ENCODE measurements around the gene NFKBIL1. TPM values are rescaled to one million over a fixed set of nuclear protein-coding genes. Genes with fewer than 3 reads are reported as not detected.
A peak's percentile ranks its signal among the peaks of the same experiment; 100 is the strongest.

The NFKBIL1 gene
- total RNA-seq, 1 experiment from 2014 or later: 21.8 TPM

DNA sequence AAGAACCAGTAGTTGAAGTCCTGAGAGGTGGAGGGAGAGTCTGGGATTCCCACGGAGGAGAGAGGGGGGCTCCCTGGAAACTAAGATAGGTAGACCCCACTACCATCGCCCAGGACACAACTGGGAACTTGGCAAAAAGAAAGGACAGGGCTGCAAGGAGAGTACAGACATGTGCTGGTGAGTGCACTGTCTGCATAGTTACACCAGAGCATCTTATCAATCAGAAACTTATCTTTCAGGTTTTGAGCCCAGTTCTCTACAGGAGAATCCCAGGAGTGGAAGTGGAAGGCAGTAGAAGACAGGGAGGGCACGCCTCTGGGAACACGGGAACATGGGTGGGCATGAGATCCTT is 12.2 kb downstream of the NFKBIL1 start:
- Histone ChIP-seq H3K4me3 (ENCODE audit: low read length) (peak overlapping the region; percentile 64), H3K27ac (ENCODE audit: low read length) (peak overlapping the region; percentile 99), H3K4me1 (ENCODE audit: low read length) (peaks cover 89% of the 10 kb centered on the region), H3K79me2 (ENCODE audit: low read length) (peaks cover 11% of the 10 kb centered on the region; the same call in 1 of the 2 replicates), H3K27me3 (ENCODE audit: low read length) (no peaks in the 10 kb centered on the region), H2AFZ (ENCODE audit: low read length) (no peak overlapping the region), H3K9me2 (replicated peaks; ENCODE audit: insufficient read depth, low read length) (no peaks in the 10 kb centered on the region), H3K36me3 (ENCODE audit: insufficient read depth, low read length) (no peaks in the 10 kb centered on the region), H4K20me1 (ENCODE audit: insufficient read depth, low read depth, low read length) (no peaks in the 10 kb centered on the region), H3K9ac (ENCODE audit: low read length) (peak overlapping the region; percentile 93), H3K4me2 (ENCODE audit: low read depth, low read length, poor library complexity, severe bottlenecking) (peak overlapping the region; percentile 83), H3K9me3 (ENCODE audit: low read length) (no peaks in the 10 kb centered on the region)
- no peak for DNase-seq

DNA sequence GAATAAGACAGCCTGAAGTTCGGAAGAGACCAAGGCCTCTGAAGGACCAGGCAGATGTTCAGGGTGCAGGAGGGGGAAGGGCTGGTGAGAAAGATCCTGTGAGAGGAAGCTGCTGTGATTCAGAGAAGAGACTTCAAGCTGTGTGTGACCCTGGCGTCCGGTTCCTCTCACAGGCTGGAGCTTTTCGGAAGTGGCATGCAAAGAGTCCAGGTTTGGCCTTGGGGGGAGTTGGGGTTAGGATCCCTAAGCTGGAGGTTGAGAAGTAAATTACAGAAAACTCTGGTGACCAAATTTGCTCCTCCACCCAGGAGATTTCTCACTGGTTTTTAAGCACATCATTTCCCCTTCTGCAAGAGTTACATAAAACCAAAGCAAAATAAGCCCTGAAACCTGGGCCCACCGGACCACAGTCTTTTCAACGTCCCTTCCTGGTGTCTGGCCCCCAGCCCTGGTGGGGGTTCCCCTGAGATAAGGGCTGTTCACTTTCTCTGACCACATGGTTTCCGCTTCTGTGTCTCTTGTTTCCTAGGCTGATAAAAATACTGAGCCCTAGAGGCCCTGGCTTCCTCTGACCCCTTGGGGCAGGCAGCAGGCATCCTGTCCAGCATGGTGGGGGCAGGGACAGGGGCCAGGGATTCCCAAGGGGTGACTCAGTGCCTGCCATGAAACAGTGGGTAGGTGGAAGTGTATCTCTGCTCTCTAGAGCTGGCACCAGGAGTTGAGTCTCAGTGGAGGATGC is 12.7 kb downstream of the NFKBIL1 start:
- Histone ChIP-seq H4K20me1 (ENCODE audit: insufficient read depth, low read depth, low read length) (no peaks in the 10 kb centered on the region), H3K9ac (ENCODE audit: low read length) (peak overlapping the region; percentile 93), H3K9me3 (ENCODE audit: low read length) (no peaks in the 10 kb centered on the region), H3K9me2 (replicated peaks; ENCODE audit: insufficient read depth, low read length) (no peaks in the 10 kb centered on the region), H3K27ac (ENCODE audit: low read length) (peak overlapping the region; percentile 99), H2AFZ (ENCODE audit: low read length) (no peak overlapping the region), H3K4me3 (ENCODE audit: low read length) (peak overlapping the region; percentile 64), H3K79me2 (ENCODE audit: low read length) (peaks cover 11% of the 10 kb centered on the region; the same call in 1 of the 2 replicates), H3K36me3 (ENCODE audit: insufficient read depth, low read length) (no peaks in the 10 kb centered on the region), H3K4me1 (ENCODE audit: low read length) (peaks cover 89% of the 10 kb centered on the region), H3K4me2 (ENCODE audit: low read depth, low read length, poor library complexity, severe bottlenecking) (peak overlapping the region; percentile 83), H3K27me3 (ENCODE audit: low read length) (no peaks in the 10 kb centered on the region)
- peak; percentile 98 for DNase-seq

DNA sequence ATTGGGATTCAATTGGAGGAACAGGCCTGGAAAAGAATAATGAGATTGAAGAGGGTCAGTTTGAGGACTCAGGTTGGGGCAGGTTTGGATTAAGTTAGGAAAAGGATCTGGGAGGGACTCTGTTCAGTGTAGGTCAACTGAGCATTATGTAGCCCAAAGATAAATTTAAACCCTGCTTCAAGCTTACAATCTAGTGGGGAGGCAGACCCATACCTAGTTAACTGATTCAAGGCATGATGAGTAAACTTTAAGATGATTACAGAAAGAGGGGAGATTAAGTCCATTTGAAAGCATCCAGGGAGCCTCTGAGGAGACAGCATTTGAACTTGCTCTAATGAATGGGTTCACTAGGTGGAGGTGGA is 13.3 kb downstream of the NFKBIL1 start:
- Histone ChIP-seq H3K4me1 (ENCODE audit: low read length) (peaks cover 94% of the 10 kb centered on the region), H3K9ac (ENCODE audit: low read length) (peak overlapping the region; percentile 93), H3K27ac (ENCODE audit: low read length) (peak overlapping the region; percentile 99), H4K20me1 (ENCODE audit: insufficient read depth, low read depth, low read length) (no peaks in the 10 kb centered on the region), H3K27me3 (ENCODE audit: low read length) (no peaks in the 10 kb centered on the region), H3K9me2 (replicated peaks; ENCODE audit: insufficient read depth, low read length) (no peaks in the 10 kb centered on the region), H3K4me3 (ENCODE audit: low read length) (peak overlapping the region; percentile 39), H3K9me3 (ENCODE audit: low read length) (no peaks in the 10 kb centered on the region), H2AFZ (ENCODE audit: low read length) (no peak overlapping the region), H3K79me2 (ENCODE audit: low read length) (peaks cover 16% of the 10 kb centered on the region; the same call in 1 of the 2 replicates), H3K4me2 (ENCODE audit: low read depth, low read length, poor library complexity, severe bottlenecking) (peak overlapping the region; percentile 83), H3K36me3 (ENCODE audit: insufficient read depth, low read length) (no peaks in the 10 kb centered on the region)
- DNase-seq: peak; percentile 69

DNA sequence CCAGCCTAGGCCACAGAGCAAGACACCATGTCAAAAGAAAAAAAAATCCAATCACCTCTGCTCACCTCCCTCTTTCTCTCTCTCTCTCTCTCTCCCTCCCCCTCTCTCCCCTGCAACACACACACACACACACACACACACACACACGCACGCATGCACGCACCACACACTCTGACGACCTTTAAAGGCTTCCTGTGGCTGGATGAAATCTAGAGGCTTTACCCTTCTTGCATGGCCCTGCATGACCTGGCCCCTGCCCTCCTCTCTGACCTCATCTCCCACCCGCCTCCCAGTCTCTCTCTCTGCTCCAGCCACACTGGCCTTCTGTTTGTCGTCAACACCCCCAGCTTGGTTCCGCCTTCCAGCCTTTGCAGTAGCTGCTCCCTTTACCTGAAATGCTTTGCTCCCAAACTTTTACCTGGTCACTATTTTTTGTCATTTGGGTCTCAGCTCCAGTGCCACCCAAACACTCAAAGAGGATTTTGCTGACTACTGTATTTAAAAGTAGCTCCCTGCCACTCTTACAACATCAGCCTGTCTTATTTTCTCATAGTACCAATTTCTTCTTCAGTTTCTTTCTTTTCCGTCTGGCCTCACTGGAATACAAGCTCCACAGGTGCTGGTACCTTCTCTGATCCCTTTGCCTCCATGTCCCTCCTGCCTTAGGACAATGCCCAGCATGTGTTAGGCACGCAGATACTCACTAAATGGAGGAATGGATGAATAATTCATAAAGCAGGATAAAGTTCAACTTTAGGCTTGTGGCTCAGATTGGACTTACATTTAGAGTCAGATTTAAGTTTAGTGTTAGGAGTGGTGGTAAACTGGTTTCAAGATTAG is 20.3 kb downstream of the NFKBIL1 start:
- peak overlapping the region; percentile 84 for H3K4me2 ChIP-seq (ENCODE audit: low read depth, low read length, poor library complexity, severe bottlenecking)
- H3K9me2 ChIP-seq (replicated peaks; ENCODE audit: insufficient read depth, low read length): no peaks in the 10 kb centered on the region
- H3K36me3 ChIP-seq (ENCODE audit: insufficient read depth, low read length): no peaks in the 10 kb centered on the region
- H2AFZ ChIP-seq (ENCODE audit: low read length): no peak overlapping the region
- peak overlapping the region; percentile 99 for H3K9ac ChIP-seq (ENCODE audit: low read length)
- no peaks in the 10 kb centered on the region for H3K27me3 ChIP-seq (ENCODE audit: low read length)
- H3K4me3 ChIP-seq (ENCODE audit: low read length): no peak overlapping the region
- H3K79me2 ChIP-seq (ENCODE audit: low read length): peaks cover 37% of the 10 kb centered on the region
- peaks cover 81% of the 10 kb centered on the region for H3K4me1 ChIP-seq (ENCODE audit: low read length)
- peak; percentile 60 for DNase-seq
- H3K9me3 ChIP-seq (ENCODE audit: low read length): no peaks in the 10 kb centered on the region
- H3K27ac ChIP-seq (ENCODE audit: low read length): peak overlapping the region; percentile 95
- H4K20me1 ChIP-seq (ENCODE audit: insufficient read depth, low read depth, low read length): no peaks in the 10 kb centered on the region

DNA sequence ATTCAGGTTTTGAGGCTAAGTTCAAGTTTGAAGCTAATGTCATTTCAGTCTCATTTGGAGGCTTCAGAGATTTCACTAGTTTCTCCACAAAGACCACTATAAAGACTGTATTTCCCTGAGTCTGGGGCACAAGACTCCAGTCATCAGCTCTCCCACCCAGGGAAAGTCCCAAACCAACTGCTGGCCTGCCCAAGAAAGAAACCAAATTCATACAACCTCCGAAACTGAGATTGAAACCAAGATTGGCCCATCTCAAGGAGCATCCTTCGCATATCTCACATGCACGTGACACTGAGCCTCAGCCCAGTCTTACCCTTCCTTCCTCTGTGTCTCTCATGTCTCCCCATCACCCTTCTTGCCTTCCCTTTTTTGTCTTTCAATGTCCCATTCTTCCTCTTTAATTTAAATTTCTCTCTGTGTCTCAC is 21.1 kb downstream of the NFKBIL1 start:
- Histone ChIP-seq H2AFZ (ENCODE audit: low read length) (no peak overlapping the region), H3K4me3 (ENCODE audit: low read length) (peak overlapping the region; percentile 98; the same call in 1 of the 2 replicates), H3K9me2 (replicated peaks; ENCODE audit: insufficient read depth, low read length) (no peaks in the 10 kb centered on the region), H3K4me1 (ENCODE audit: low read length) (peaks cover 81% of the 10 kb centered on the region), H4K20me1 (ENCODE audit: insufficient read depth, low read depth, low read length) (no peaks in the 10 kb centered on the region), H3K36me3 (ENCODE audit: insufficient read depth, low read length) (no peaks in the 10 kb centered on the region), H3K79me2 (ENCODE audit: low read length) (peaks cover 44% of the 10 kb centered on the region), H3K4me2 (ENCODE audit: low read depth, low read length, poor library complexity, severe bottlenecking) (peak overlapping the region; percentile 84), H3K9me3 (ENCODE audit: low read length) (no peaks in the 10 kb centered on the region), H3K27me3 (ENCODE audit: low read length) (no peaks in the 10 kb centered on the region), H3K27ac (ENCODE audit: low read length) (peak overlapping the region; percentile 95), H3K9ac (ENCODE audit: low read length) (peak overlapping the region; percentile 99)
- peak; percentile 77 for DNase-seq

DNA sequence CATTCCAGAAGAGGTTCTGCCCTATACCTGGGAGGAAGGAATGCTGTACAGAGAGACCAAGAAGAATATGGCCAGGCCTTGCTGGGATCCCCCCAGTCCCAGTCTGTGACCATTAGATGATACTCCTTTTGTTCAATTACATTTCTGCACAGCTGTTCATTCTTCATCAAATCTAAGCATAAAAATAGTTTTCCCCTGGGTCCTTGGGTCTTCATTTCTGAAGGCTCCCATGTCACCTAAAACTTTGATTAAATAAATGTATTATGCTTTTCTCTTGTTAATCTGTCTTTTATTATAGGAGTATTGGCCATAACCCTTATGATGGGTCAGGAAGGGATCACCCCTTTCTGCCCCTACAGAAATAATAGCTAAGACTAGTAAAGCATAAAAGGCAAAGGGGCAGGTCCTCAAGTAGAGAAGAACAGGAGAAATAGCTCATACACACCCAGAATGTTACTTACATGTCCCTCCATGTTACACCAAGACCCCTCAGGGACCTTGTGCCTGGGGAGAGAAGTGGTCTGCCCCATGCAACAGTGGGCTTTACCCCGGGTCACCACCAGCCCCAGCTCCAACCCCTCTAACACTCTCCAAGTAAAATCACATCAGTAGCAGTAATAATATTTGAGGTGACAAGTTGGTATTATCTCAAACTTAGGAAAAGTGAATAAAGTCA is 22.6 kb downstream of the NFKBIL1 start:
- H4K20me1 ChIP-seq (ENCODE audit: insufficient read depth, low read depth, low read length): no peaks in the 10 kb centered on the region
- peak overlapping the region; percentile 98 for H3K4me3 ChIP-seq (ENCODE audit: low read length)
- no peaks in the 10 kb centered on the region for H3K36me3 ChIP-seq (ENCODE audit: insufficient read depth, low read length)
- H3K27ac ChIP-seq (ENCODE audit: low read length): peak overlapping the region; percentile 95
- no peaks in the 10 kb centered on the region for H3K9me3 ChIP-seq (ENCODE audit: low read length)
- no peak overlapping the region for H2AFZ ChIP-seq (ENCODE audit: low read length)
- peak; percentile 91 for DNase-seq
- H3K9ac ChIP-seq (ENCODE audit: low read length): peak overlapping the region; percentile 99
- peaks cover 44% of the 10 kb centered on the region for H3K79me2 ChIP-seq (ENCODE audit: low read length)
- H3K9me2 ChIP-seq (replicated peaks; ENCODE audit: insufficient read depth, low read length): no peaks in the 10 kb centered on the region
- H3K4me1 ChIP-seq (ENCODE audit: low read length): peaks cover 86% of the 10 kb centered on the region
- no peaks in the 10 kb centered on the region for H3K27me3 ChIP-seq (ENCODE audit: low read length)
- peak overlapping the region; percentile 84 for H3K4me2 ChIP-seq (ENCODE audit: low read depth, low read length, poor library complexity, severe bottlenecking)

DNA sequence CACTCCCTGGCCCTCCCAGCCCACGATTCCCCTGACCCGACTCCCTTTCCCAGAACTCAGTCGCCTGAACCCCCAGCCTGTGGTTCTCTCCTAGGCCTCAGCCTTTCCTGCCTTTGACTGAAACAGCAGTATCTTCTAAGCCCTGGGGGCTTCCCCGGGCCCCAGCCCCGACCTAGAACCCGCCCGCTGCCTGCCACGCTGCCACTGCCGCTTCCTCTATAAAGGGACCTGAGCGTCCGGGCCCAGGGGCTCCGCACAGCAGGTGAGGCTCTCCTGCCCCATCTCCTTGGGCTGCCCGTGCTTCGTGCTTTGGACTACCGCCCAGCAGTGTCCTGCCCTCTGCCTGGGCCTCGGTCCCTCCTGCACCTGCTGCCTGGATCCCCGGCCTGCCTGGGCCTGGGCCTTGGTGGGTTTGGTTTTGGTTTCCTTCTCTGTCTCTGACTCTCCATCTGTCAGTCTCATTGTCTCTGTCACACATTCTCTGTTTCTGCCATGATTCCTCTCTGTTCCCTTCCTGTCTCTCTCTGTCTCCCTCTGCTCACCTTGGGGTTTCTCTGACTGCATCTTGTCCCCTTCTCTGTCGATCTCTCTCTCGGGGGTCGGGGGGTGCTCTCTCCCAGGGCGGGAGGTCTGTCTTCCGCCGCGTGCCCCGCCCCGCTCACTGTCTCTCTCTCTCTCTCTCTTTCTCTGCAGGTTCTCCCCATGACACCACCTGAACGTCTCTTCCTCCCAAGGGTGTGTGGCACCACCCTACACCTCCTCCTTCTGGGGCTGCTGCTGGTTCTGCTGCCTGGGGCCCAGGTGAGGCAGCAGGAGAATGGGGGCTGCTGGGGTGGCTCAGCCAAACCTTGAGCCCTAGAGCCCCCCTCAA is 24.9 kb downstream of the NFKBIL1 start, which contains the start of gene LTA:
Gene LTA (plus strand): TSS at position 249 of the 871 bp plus-strand sequence. CDS start 454 bp downstream, at position 703.
- peak within 1 kb of the TSS; percentile 98 for H3K4me3 ChIP-seq (ENCODE audit: low read length)
- peaks cover 59% of the 10 kb centered on the region for H3K79me2 ChIP-seq (ENCODE audit: low read length)
- no peaks in the 10 kb centered on the region for H3K9me2 ChIP-seq (replicated peaks; ENCODE audit: insufficient read depth, low read length)
- no peaks in the 10 kb centered on the region for H3K27me3 ChIP-seq (ENCODE audit: low read length)
- H3K9me3 ChIP-seq (ENCODE audit: low read length): no peaks in the 10 kb centered on the region
- H3K27ac ChIP-seq (ENCODE audit: low read length): peak within 1 kb of the TSS; percentile 95
- peak; percentile 92 for DNase-seq
- peaks cover 91% of the 10 kb centered on the region for H3K4me1 ChIP-seq (ENCODE audit: low read length)
- H3K4me2 ChIP-seq (ENCODE audit: low read depth, low read length, poor library complexity, severe bottlenecking): peak within 1 kb of the TSS; percentile 84
- peaks cover 18% of the 10 kb centered on the region; the same call in 1 of the 2 replicates for H4K20me1 ChIP-seq (ENCODE audit: insufficient read depth, low read depth, low read length)
- H3K9ac ChIP-seq (ENCODE audit: low read length): peak within 1 kb of the TSS; percentile 99
- H3K36me3 ChIP-seq (ENCODE audit: insufficient read depth, low read length): peaks cover 18% of the 10 kb centered on the region
- H2AFZ ChIP-seq (ENCODE audit: low read length): no peak within 1 kb of the TSS
